ENCODE results near the gene TSPYL1.

TSPYL1 gene

DNA sequence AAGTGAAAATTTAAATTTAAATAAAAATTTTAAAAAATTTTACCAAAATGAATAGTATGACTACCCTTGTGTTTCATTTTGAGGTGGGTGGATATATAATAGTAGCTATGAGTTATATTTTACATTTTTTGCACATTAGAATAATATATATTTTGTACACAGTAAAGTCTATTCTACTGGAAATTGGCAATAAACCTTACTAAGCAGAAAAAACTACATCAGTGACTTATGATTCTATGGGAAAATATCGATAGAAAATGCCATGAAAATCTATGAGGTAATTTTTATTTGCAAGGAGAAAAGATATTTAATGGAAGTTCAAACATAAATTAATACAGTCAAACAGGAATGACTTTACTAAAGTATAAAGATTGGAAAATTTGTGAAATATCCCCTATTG, 23.0 kb downstream of the TSPYL1 start:
- no peak for DNase-seq

- peak; percentile 75 for DNase-seq
Observed at GRCh38 chr6:116255246-116255800, 24.4 kb downstream of the TSPYL1 start.

DNA sequence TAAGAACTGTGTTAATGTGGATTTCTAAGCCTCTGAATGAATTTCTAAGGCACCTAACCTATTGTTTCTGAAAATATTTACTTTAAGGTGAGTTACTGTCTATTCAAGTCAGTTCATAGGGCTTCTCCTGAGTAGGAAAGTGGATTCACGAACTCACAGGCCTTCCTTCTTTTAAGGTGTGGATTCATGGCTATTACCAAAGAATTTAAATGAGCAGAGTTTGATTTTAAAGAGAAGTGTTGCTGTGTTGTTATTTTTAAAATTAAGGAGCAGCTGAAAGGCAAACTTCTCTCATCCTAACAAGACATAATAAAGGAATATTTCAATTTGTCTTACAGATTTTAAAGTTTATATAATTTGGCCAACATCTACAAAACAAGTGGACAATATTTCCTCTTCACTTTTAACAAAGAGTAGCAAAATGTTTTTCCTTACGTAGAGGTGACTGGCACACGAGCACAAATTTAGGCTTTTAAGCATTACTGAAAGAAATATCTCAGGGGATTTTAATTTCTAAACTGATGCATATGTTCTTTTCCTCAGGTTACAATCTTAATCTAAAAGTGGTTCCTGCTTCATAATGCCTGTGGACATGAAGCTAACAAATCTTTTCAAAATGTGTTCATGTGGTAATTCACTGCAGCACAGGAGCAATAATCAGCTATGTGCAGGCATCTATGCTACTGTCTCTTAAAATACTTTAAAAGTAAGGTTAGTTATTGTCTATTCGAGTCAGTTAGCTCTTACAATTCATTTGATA, 25.3 kb downstream of the TSPYL1 start:
- peak; percentile 57 for DNase-seq

DNA sequence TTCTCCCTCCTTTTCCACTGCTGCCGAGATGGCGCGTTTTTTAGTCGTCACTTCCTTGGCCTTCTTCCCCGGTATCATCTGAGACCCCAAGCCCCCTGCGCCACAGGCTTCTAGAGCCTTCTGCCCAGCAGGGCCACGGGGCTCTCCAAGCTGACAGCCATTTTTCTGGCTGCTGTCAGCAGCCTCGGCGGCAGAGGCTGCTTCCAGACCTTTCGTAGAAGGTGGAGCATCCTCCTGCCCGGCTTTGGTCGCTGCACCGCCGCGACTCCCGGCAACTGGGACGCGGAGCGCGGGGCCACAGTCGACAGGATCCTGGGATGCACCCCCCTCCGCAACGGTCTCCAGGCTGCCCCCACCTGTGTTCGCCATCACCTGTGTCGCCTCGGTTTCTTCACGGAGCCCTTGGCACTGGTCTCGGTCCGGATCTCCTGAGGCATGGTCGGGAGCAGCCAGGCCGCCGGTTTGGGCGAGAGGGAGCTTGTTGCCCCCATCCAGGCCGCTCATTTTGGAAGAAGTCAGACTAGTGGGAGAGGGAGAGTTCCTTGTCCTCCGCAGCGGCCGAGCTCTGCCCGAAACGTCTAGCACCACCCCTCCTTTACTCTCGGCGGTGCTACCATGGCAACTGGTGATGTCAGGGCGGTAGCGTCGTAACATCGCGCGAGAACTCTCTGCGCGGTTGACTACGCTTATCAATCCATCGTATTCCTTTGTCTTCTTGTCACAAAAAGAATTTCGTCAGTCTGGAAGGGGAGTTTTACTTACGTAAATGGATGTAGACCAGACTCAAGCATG, 26.0 kb downstream of the TSPYL1 start, which contains the start of gene TSPYL4:
Gene TSPYL4 (minus strand): TSS at position 571 of the 792 bp plus-strand sequence. CDS start 67 bp downstream, at position 504.
- peak; percentile 99 for DNase-seq

DNA sequence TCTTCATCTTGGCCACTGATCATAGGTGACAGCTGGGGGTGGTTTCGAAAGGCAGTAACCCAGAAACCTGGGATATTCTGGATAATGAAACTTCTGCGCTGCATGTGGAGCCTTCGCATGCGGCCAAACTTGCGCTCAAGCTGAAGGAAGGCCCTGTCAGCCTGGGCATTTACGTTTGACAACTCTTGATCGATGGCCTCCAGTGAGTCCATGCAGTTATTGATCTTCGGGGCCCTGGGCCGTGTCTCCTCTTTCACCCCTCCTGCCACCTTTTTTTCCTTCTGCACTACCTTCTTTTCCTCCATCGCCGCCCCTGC, 26.6 kb downstream of the TSPYL1 start:
- DNase-seq: no peak

- DNase-seq: peak; percentile 29
Observed at GRCh38 chr6:116251568-116252384, 28.0 kb downstream of the TSPYL1 start.

GRCh38 chr6:116248577-116248976, 31.2 kb downstream of the TSPYL1 start:
- no peak for DNase-seq

DNA sequence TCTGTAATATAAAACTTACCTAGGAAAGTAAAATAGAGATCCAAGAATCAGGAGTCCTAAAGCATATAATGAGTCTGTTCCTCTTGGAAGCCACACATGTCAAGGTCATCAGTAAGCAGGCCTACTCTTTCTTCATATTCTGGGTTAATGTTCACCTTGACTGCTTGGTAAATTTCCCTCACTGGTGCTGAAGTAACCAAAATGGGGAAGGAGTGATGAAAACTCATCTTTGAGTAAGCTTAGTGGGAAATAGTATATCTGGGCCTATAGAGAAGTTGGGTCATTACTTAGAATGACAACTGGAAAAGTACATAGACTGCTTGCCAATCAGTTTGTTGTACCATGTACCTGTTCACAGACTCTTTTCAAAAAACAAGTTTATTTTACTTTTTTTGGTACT, 32.4 kb downstream of the TSPYL1 start:
- DNase-seq: no peak

DNA sequence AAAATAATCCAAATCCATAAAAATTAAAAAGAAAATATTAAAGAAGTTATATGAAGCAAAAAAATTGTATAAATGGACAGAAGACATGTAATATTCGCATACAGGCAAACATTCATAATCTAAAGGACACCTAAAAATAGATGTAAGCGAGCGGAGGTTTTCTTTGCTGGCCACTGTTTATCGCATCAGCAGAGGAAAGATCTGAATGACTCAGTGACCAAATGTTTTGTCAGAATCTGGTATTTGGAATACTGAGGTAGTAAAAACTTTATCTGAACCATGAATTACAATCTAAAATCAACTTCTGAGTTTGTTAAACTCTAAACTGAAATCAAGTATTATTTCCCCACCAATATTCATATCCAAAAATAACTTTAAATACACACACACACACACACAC, 33.6 kb downstream of the TSPYL1 start:
- no peak for DNase-seq

- no peak for DNase-seq
Observed at GRCh38 chr6:116244284-116244683, 35.4 kb downstream of the TSPYL1 start.

DNA sequence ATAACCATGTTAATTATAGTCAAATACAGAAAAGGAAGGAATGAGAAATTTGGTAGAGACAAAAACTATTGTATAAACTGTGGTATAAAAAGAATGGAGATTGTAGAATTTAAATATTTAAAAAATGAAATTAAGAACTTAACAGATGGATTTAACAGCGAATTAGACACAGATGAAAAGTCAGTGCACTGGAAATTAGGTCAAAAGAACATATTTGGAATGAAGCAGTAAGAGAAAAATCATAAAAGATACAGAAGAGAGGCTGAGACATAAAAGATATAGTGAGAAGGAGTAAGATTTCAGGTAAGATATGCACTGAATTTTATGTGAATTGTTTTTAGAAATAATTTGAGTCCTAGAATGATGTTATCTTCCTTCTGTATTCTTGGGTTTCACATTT, 39.9 kb downstream of the TSPYL1 start:
- DNase-seq: no peak

DNA sequence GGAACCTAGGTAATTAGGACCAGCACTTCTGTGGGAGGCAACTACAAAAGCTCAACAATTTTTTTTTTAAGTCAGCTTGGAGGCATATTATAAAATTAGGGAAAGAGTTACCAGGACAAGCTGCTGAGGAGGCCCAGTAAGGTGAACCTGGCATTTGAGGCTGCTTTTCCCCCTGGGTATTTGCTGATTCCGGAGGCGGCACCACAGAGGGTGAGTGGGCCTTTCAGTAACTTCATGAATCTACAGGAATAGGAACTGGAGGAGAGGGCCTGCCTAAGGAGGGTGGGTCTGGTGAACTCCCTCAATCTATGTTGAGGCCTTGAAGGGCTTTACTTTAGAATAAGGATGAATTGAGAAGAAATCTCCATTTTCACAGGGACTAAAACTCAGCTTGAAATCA, 40.5 kb downstream of the TSPYL1 start:
- no peak for DNase-seq

DNA sequence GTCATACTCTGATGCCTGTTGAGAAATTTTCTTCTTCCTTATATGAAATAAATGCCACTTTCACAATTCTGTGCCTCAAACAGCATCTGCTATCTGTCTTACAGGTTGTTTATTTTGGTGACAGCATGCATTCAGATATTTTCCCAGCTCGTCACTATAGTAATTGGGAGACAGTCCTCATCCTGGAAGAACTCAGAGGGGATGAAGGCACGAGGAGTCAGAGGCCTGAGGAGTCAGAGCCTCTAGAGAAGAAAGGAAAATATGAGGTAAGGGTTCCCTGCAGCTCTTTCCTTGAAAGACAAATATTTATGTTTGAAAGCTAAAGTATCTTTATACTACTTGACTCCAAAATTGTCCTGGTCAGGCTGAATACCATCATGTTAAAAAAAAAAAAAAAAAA, 41.6 kb downstream of the TSPYL1 start:
- no peak for DNase-seq

GRCh38 chr6:116234689-116235088, 45.0 kb downstream of the TSPYL1 start:
- DNase-seq: no peak

DNA sequence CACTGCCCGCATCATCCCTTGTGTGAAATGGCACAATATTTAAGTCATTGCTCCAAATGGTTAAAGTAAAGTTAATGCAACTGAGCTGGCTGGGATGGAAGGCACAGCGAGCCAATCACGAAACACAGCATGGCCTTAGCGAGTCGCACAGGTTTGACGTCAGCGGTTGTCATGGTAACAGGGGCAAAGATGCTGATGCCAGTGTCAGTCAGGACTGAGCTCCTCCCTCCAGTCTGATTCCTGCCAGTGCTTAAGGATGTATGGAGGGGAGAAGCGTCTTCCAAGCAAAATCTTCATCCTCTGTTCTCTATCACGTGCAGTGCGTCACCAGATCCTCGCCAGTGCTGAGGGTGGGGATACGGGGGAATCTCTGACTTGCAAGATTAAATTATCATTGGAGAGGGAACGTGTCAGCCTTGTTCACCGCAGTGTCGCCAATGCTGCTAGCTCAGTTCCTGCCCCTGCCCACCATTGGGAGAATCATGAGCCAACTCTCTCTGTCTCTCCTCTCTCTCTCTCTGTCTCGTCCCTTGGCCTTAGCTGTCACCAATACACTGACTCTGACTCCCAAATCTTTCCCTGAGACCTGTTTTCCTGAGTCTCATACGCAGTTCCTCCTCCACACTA, 50.3 kb downstream of the TSPYL1 start:
- no peak for DNase-seq
